ENCODE results near the gene FOXO3. TPM values are rescaled to one million over a fixed set of nuclear protein-coding genes. Genes with fewer than 3 reads are reported as not detected.

Gene FOXO3
- total and polyA plus RNA-seq, 2 experiments from 2014 or later, result 20.2 to 20.8 TPM

GRCh38 chr6:108574457-108575141 is 13.9 kb downstream of the FOXO3 start:
- no peak overlapping the region for H3K4me3 ChIP-seq

GRCh38 chr6:108575905-108576494 is 15.3 kb downstream of the FOXO3 start:
- Histone ChIP-seq H3K4me3 (no peak overlapping the region), H3K36me3 (no peaks in the 10 kb centered on the region), H3K9me3 (ENCODE audit: low read depth) (no peaks in the 10 kb centered on the region), H3K27ac (no peak overlapping the region), H3K27me3 (no peaks in the 10 kb centered on the region), H3K4me1 (ENCODE audit: low read depth) (peaks cover 40% of the 10 kb centered on the region)
- TF ChIP-seq CTCF (IDR thresholded peaks at IDR 0.05; ENCODE audit: low read depth, low read length), result no peak
- no peak for DNase-seq (ENCODE audit: low read depth in 1 of 2, low spot score in 1 of 2)

More at GRCh38 chr6:108574457-108575141, 13.9 kb downstream of the FOXO3 start:
- no peak for TF ChIP-seq CTCF (IDR thresholded peaks at IDR 0.05; ENCODE audit: low read depth, low read length)
- H3K27me3 ChIP-seq, result no peaks in the 10 kb centered on the region
- no peaks in the 10 kb centered on the region for H3K9me3 ChIP-seq (ENCODE audit: low read depth)
- no peaks in the 10 kb centered on the region for H3K36me3 ChIP-seq
- peaks cover 29% of the 10 kb centered on the region for H3K4me1 ChIP-seq (ENCODE audit: low read depth)
- DNase-seq (ENCODE audit: low read depth in 1 of 2, low spot score in 1 of 2), result no peak
- H3K27ac ChIP-seq, result no peak overlapping the region

GRCh38 chr6:108576709-108577108 is 16.0 kb downstream of the FOXO3 start:
- TF ChIP-seq CTCF (IDR thresholded peaks at IDR 0.05; ENCODE audit: low read depth, low read length), result no peak
- peaks cover 47% of the 10 kb centered on the region for H3K4me1 ChIP-seq (ENCODE audit: low read depth)

GRCh38 chr6:108578166-108578565 is 17.4 kb downstream of the FOXO3 start:
- Histone ChIP-seq H3K4me1 (ENCODE audit: low read depth) (peaks cover 56% of the 10 kb centered on the region), H3K36me3 (no peaks in the 10 kb centered on the region), H3K27ac (no peak overlapping the region), H3K4me3 (no peak overlapping the region), H3K27me3 (no peaks in the 10 kb centered on the region), H3K9me3 (ENCODE audit: low read depth) (no peaks in the 10 kb centered on the region)
- no peak for TF ChIP-seq CTCF (IDR thresholded peaks at IDR 0.05; ENCODE audit: low read depth, low read length)
- no peak for DNase-seq (ENCODE audit: low read depth in 1 of 2, low spot score in 1 of 2)

More at GRCh38 chr6:108576709-108577108, 16.0 kb downstream of the FOXO3 start:
- H3K4me3 ChIP-seq, result no peak overlapping the region
- H3K36me3 ChIP-seq, result no peaks in the 10 kb centered on the region
- no peak overlapping the region for H3K27ac ChIP-seq
- no peaks in the 10 kb centered on the region for H3K9me3 ChIP-seq (ENCODE audit: low read depth)
- H3K27me3 ChIP-seq, result no peaks in the 10 kb centered on the region
- peak in 1 of 2 donors; percentile 59 for DNase-seq (ENCODE audit: low read depth in 1 of 2, low spot score in 1 of 2)

- peak in 1 of 2 donors; percentile 63 for DNase-seq (ENCODE audit: low read depth in 1 of 2, low spot score in 1 of 2)
- H3K9me3 ChIP-seq (ENCODE audit: low read depth), result no peaks in the 10 kb centered on the region
- peaks cover 56% of the 10 kb centered on the region for H3K4me1 ChIP-seq (ENCODE audit: low read depth)
- H3K4me3 ChIP-seq, result no peak overlapping the region
- no peak for TF ChIP-seq CTCF (IDR thresholded peaks at IDR 0.05; ENCODE audit: low read depth, low read length)
- no peak overlapping the region for H3K27ac ChIP-seq
- H3K36me3 ChIP-seq, result no peaks in the 10 kb centered on the region
- H3K27me3 ChIP-seq, result no peaks in the 10 kb centered on the region
Observed at GRCh38 chr6:108578595-108579327, 18.0 kb downstream of the FOXO3 start.

Data from cardiac muscle cell (in vitro differentiated cells and primary cell).